ENCODE data around the gene CCR1.

DNA sequence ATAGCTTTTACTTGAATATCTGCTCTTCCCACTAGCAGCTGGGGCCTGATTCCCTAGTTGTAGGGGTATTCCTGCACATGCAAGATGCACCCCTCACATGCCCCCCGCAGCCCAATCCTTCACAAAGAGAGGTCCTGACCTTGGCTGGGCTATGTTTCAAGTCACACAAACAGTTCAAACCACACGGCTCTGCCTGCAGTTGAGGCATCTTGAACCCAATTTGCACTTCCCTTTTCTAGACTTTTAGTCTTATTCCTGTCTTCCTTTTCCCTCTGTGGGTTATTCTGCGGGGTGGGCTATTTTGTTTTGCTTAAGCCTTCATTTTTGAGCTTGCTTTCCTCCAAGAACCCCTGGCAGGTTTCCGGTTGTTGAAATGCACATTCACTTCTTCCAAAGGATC is 13.3 kb upstream of the CCR1 start:
- TF ChIP-seq CTCF (optimal IDR thresholded peaks at IDR 0.05 in 1 of 3, IDR thresholded peaks at IDR 0.05 in 1 of 3, conservative IDR thresholded peaks at IDR 0.05 in 1 of 3; ENCODE audit: extremely low read depth in 1 of 3, insufficient read depth in 2 of 3, low read length in 3 of 3) (no peak), EZH2 (IDR thresholded peaks at IDR 0.05; ENCODE audit: low read length) (no peak)

All from keratinocyte (primary cell).